ENCODE measurements around the gene ZBP1.
A peak's percentile ranks its signal among the peaks of the same experiment; 100 is the strongest.

Gene ZBP1

GRCh38 chr20:57611586-57612311, 8.5 kb downstream of the ZBP1 start:
- no peak overlapping the region for H3K14ac ChIP-seq (ENCODE audit: low read length)
- no peak overlapping the region for H4K91ac ChIP-seq (ENCODE audit: low read depth, low read length, poor library complexity)
- no peaks in the 10 kb centered on the region for H3K79me1 ChIP-seq (ENCODE audit: low read depth, low read length)
- H3K4me2 ChIP-seq (ENCODE audit: insufficient read depth, low read length, poor library complexity, severe bottlenecking): no peak overlapping the region
- H3K9me3 ChIP-seq (replicated peaks in 1 of 2; ENCODE audit: control insufficient read depth in 2 of 2, insufficient read depth in 1 of 2, low read depth in 1 of 2, low read length in 2 of 2): no peaks in the 10 kb centered on the region
- H2BK120ac ChIP-seq (ENCODE audit: low read depth, low read length): no peak overlapping the region
- H3K27ac ChIP-seq (replicated peaks; ENCODE audit: low read length): no peak overlapping the region
- no peak overlapping the region for H3K9ac ChIP-seq (ENCODE audit: low read depth, low read length, poor library complexity)
- DNase-seq (ENCODE audit: low spot score): no peak
- no CpG with 5 or more reads among the region's 18 CpGs for whole genome bisulfite sequencing, 2 donors (ENCODE audit: extremely low coverage in 2 of 2, insufficient read length in 2 of 2, insufficient replicate concordance in 1 of 2)
- no peak overlapping the region for H2BK15ac ChIP-seq (ENCODE audit: low read length)
- no peak overlapping the region for H3K4ac ChIP-seq (ENCODE audit: low read length)
- H3K18ac ChIP-seq (ENCODE audit: low read length): no peak overlapping the region
- peaks cover 0 to 1% of the 10 kb centered on the region in 2 donors for H3K4me1 ChIP-seq (ENCODE audit: control insufficient read depth in 2 of 2, insufficient read depth in 1 of 2, low read depth in 1 of 2, low read length in 2 of 2)
- H3K4me3 ChIP-seq (ENCODE audit: low read length in 2 of 2): no peak overlapping the region
- no peak overlapping the region for H2AFZ ChIP-seq (ENCODE audit: low read length)
- no peak overlapping the region for H3K23ac ChIP-seq (ENCODE audit: low read depth, low read length, poor library complexity)
- no peak overlapping the region for H2BK12ac ChIP-seq (ENCODE audit: low read length)
- H2AK5ac ChIP-seq (ENCODE audit: low read depth, low read length): peak overlapping the region; percentile 40
- H3K27me3 ChIP-seq (ENCODE audit: control insufficient read depth in 3 of 3, insufficient read depth in 3 of 3, low read depth in 1 of 3, low read length in 3 of 3): peaks cover 0 to 16% (median 0%) of the 10 kb centered on the region in 3 experiments
- H3K36me3 ChIP-seq (replicated peaks in 1 of 2; ENCODE audit: control insufficient read depth in 2 of 2, insufficient read depth in 2 of 2, low read length in 2 of 2): no peaks in the 10 kb centered on the region
- no peak overlapping the region for H2BK5ac ChIP-seq (ENCODE audit: low read length)
- H4K8ac ChIP-seq (ENCODE audit: low read depth, low read length): no peak overlapping the region

- peak overlapping the region; percentile 53 for H3K18ac ChIP-seq (ENCODE audit: low read length)
- H3K4ac ChIP-seq (ENCODE audit: low read length): no peak overlapping the region
- no peak for DNase-seq (ENCODE audit: low spot score)
- H3K14ac ChIP-seq (ENCODE audit: low read length): no peak overlapping the region
- H3K4me2 ChIP-seq (ENCODE audit: insufficient read depth, low read length, poor library complexity, severe bottlenecking): no peak overlapping the region
- H3K9me3 ChIP-seq (replicated peaks in 1 of 2; ENCODE audit: control insufficient read depth in 2 of 2, insufficient read depth in 1 of 2, low read depth in 1 of 2, low read length in 2 of 2): no peaks in the 10 kb centered on the region
- no peak overlapping the region for H3K4me3 ChIP-seq (ENCODE audit: low read length in 2 of 2)
- H3K36me3 ChIP-seq (replicated peaks in 1 of 2; ENCODE audit: control insufficient read depth in 2 of 2, insufficient read depth in 2 of 2, low read length in 2 of 2): no peaks in the 10 kb centered on the region
- H4K8ac ChIP-seq (ENCODE audit: low read depth, low read length): no peak overlapping the region
- H3K27ac ChIP-seq (replicated peaks; ENCODE audit: low read length): no peak overlapping the region
- H2BK15ac ChIP-seq (ENCODE audit: low read length): no peak overlapping the region
- no CpG with 5 or more reads among the region's 18 CpGs for WGBS, 2 donors (ENCODE audit: extremely low coverage in 2 of 2, insufficient read length in 2 of 2, insufficient replicate concordance in 1 of 2)
- H3K4me1 ChIP-seq (ENCODE audit: control insufficient read depth in 2 of 2, insufficient read depth in 1 of 2, low read depth in 1 of 2, low read length in 2 of 2): peaks cover 0 to 1% of the 10 kb centered on the region in 2 donors
- H3K23ac ChIP-seq (ENCODE audit: low read depth, low read length, poor library complexity): peak overlapping the region; percentile 44
- H2BK12ac ChIP-seq (ENCODE audit: low read length): no peak overlapping the region
- no peak overlapping the region for H2AK5ac ChIP-seq (ENCODE audit: low read depth, low read length)
- peaks cover 0 to 20% (median 0%) of the 10 kb centered on the region in 3 experiments for H3K27me3 ChIP-seq (ENCODE audit: control insufficient read depth in 3 of 3, insufficient read depth in 3 of 3, low read depth in 1 of 3, low read length in 3 of 3)
- no peak overlapping the region for H3K9ac ChIP-seq (ENCODE audit: low read depth, low read length, poor library complexity)
- H3K79me1 ChIP-seq (ENCODE audit: low read depth, low read length): no peaks in the 10 kb centered on the region
- no peak overlapping the region for H2BK5ac ChIP-seq (ENCODE audit: low read length)
- H2AFZ ChIP-seq (ENCODE audit: low read length): no peak overlapping the region
- no peak overlapping the region for H2BK120ac ChIP-seq (ENCODE audit: low read depth, low read length)
- no peak overlapping the region for H4K91ac ChIP-seq (ENCODE audit: low read depth, low read length, poor library complexity)
Measured at GRCh38 chr20:57610261-57610952, 9.8 kb downstream of the ZBP1 start.

- peaks cover 0 to 19% (median 0%) of the 10 kb centered on the region in 3 experiments for H3K27me3 ChIP-seq (ENCODE audit: control insufficient read depth in 3 of 3, insufficient read depth in 3 of 3, low read depth in 1 of 3, low read length in 3 of 3)
- no CpG with 5 or more reads among the region's 8 CpGs for WGBS, 2 donors (ENCODE audit: extremely low coverage in 2 of 2, insufficient read length in 2 of 2, insufficient replicate concordance in 1 of 2)
Measured at GRCh38 chr20:57609842-57610167, 10.4 kb downstream of the ZBP1 start.

GRCh38 chr20:57609086-57609841, 11.0 kb downstream of the ZBP1 start:
- no peaks in the 10 kb centered on the region for H3K9me3 ChIP-seq (replicated peaks in 1 of 2; ENCODE audit: control insufficient read depth in 2 of 2, insufficient read depth in 1 of 2, low read depth in 1 of 2, low read length in 2 of 2)
- no peak overlapping the region for H2AFZ ChIP-seq (ENCODE audit: low read length)
- H2AK5ac ChIP-seq (ENCODE audit: low read depth, low read length): peak overlapping the region; percentile 32
- H4K8ac ChIP-seq (ENCODE audit: low read depth, low read length): no peak overlapping the region
- no peak overlapping the region for H3K4ac ChIP-seq (ENCODE audit: low read length)
- H3K79me1 ChIP-seq (ENCODE audit: low read depth, low read length): no peaks in the 10 kb centered on the region
- H3K36me3 ChIP-seq (replicated peaks in 1 of 2; ENCODE audit: control insufficient read depth in 2 of 2, insufficient read depth in 2 of 2, low read length in 2 of 2): no peaks in the 10 kb centered on the region
- no peak for DNase-seq (ENCODE audit: low spot score)
- H2BK5ac ChIP-seq (ENCODE audit: low read length): no peak overlapping the region
- peaks cover 0 to 21% (median 0%) of the 10 kb centered on the region in 3 experiments for H3K27me3 ChIP-seq (ENCODE audit: control insufficient read depth in 3 of 3, insufficient read depth in 3 of 3, low read depth in 1 of 3, low read length in 3 of 3)
- peak overlapping the region; percentile 72 for H3K18ac ChIP-seq (ENCODE audit: low read length)
- H3K4me3 ChIP-seq (ENCODE audit: low read length in 2 of 2): peak overlapping the region in 1 of 2 donors; percentile 37
- no peak overlapping the region for H2BK120ac ChIP-seq (ENCODE audit: low read depth, low read length)
- H4K91ac ChIP-seq (ENCODE audit: low read depth, low read length, poor library complexity): no peak overlapping the region
- H3K23ac ChIP-seq (ENCODE audit: low read depth, low read length, poor library complexity): no peak overlapping the region
- no peak overlapping the region for H3K27ac ChIP-seq (replicated peaks; ENCODE audit: low read length)
- H3K4me1 ChIP-seq (ENCODE audit: control insufficient read depth in 2 of 2, insufficient read depth in 1 of 2, low read depth in 1 of 2, low read length in 2 of 2): peaks cover 0 to 1% of the 10 kb centered on the region in 2 donors
- peak overlapping the region; percentile 27 for H3K9ac ChIP-seq (ENCODE audit: low read depth, low read length, poor library complexity)
- H2BK15ac ChIP-seq (ENCODE audit: low read length): no peak overlapping the region
- no peak overlapping the region for H3K4me2 ChIP-seq (ENCODE audit: insufficient read depth, low read length, poor library complexity, severe bottlenecking)
- H2BK12ac ChIP-seq (ENCODE audit: low read length): no peak overlapping the region
- H3K14ac ChIP-seq (ENCODE audit: low read length): peak overlapping the region; percentile 14
- no CpG with 5 or more reads among the region's 16 CpGs for WGBS, 2 donors (ENCODE audit: extremely low coverage in 2 of 2, insufficient read length in 2 of 2, insufficient replicate concordance in 1 of 2)

More at GRCh38 chr20:57609842-57610167, 10.4 kb downstream of the ZBP1 start:
- Histone ChIP-seq H3K9ac (ENCODE audit: low read depth, low read length, poor library complexity) (no peak overlapping the region), H3K14ac (ENCODE audit: low read length) (no peak overlapping the region), H3K36me3 (replicated peaks in 1 of 2; ENCODE audit: control insufficient read depth in 2 of 2, insufficient read depth in 2 of 2, low read length in 2 of 2) (no peaks in the 10 kb centered on the region), H2BK12ac (ENCODE audit: low read length) (no peak overlapping the region), H3K27ac (replicated peaks; ENCODE audit: low read length) (no peak overlapping the region), H2BK5ac (ENCODE audit: low read length) (no peak overlapping the region), H3K4me2 (ENCODE audit: insufficient read depth, low read length, poor library complexity, severe bottlenecking) (no peak overlapping the region), H3K79me1 (ENCODE audit: low read depth, low read length) (no peaks in the 10 kb centered on the region), H3K23ac (ENCODE audit: low read depth, low read length, poor library complexity) (no peak overlapping the region), H4K8ac (ENCODE audit: low read depth, low read length) (no peak overlapping the region), H2BK15ac (ENCODE audit: low read length) (no peak overlapping the region), H3K18ac (ENCODE audit: low read length) (no peak overlapping the region), H2AFZ (ENCODE audit: low read length) (no peak overlapping the region), H3K4me3 (ENCODE audit: low read length in 2 of 2) (no peak overlapping the region), H3K4me1 (ENCODE audit: control insufficient read depth in 2 of 2, insufficient read depth in 1 of 2, low read depth in 1 of 2, low read length in 2 of 2) (peaks cover 0 to 1% of the 10 kb centered on the region in 2 donors), H3K4ac (ENCODE audit: low read length) (no peak overlapping the region), H4K91ac (ENCODE audit: low read depth, low read length, poor library complexity) (no peak overlapping the region), H2AK5ac (ENCODE audit: low read depth, low read length) (no peak overlapping the region), H3K9me3 (replicated peaks in 1 of 2; ENCODE audit: control insufficient read depth in 2 of 2, insufficient read depth in 1 of 2, low read depth in 1 of 2, low read length in 2 of 2) (no peaks in the 10 kb centered on the region), H2BK120ac (ENCODE audit: low read depth, low read length) (no peak overlapping the region)
- no peak for DNase-seq (ENCODE audit: low spot score)

All from neuronal stem cell (in vitro differentiated cells).